K562 (cell line): ENCODE measurements around the gene NUDT22. TPM values are rescaled to one million over a fixed set of nuclear protein-coding genes. Genes with fewer than 3 reads are reported as not detected.

Source experiments
- ASH1L ChIP-seq: fragments of 450-650 bp; IDR thresholded peaks from 2 replicates; pipeline ENCODE4 v1.6.1; 2018; ENCODE audit warnings: borderline replicate concordance, mild to moderate bottlenecking, low read depth; ENCODE audit not compliant: partially characterized antibody
- DDX20 ChIP-seq: fragments of 450-650 bp; IDR thresholded peaks from 2 replicates; pipeline ENCODE4 v1.6.1; 2016; ENCODE audit warnings: missing genetic modification characterization, low read depth, mild to moderate bottlenecking, missing compliant biosample characterization, moderate library complexity
- ILK ChIP-seq: fragments of 450-650 bp; IDR thresholded peaks from 2 replicates; pipeline ENCODE4 v1.6.1; 2016; ENCODE audit warnings: missing genetic modification characterization, low read depth, mild to moderate bottlenecking, missing compliant biosample characterization, moderate library complexity, borderline replicate concordance
- LEF1 ChIP-seq: fragments of 450-650 bp; IDR thresholded peaks from 2 replicates; pipeline ENCODE4 v1.6.1; 2016; ENCODE audit warnings: mild to moderate bottlenecking
- NCOA1 ChIP-seq: fragments of 450-650 bp; IDR thresholded peaks from 2 replicates; pipeline ENCODE4 v1.6.1; 2016; ENCODE audit warnings: low read depth
- NRF1 ChIP-seq, 2 experiments: fragments of 450-650 bp; IDR thresholded peaks in 1 of 2; conservative IDR thresholded peaks in 1 of 2; 2 replicates each; pipeline ENCODE4 v1.6.1; 2014; ENCODE audit warnings: mild to moderate bottlenecking in 2 of 2
- RBM22 ChIP-seq: fragments of 200-400 bp; formaldehyde crosslinking; IDR thresholded peaks from 2 replicates; pipeline ENCODE4 v1.6.1; 2018; ENCODE audit warnings: low read length, low read depth; ENCODE audit not compliant: poor library complexity, severe bottlenecking
- TAF1 ChIP-seq: IDR thresholded peaks from 2 replicates; pipeline ENCODE4 v1.6.1; 2011; ENCODE audit warnings: mild to moderate bottlenecking, low read length, moderate library complexity; ENCODE audit not compliant: insufficient read depth, control insufficient read depth, severe bottlenecking; ENCODE audit errors: extremely low read depth
- ZNF445 ChIP-seq: fragments of 250-450 bp; sonication (Bioruptor Pico); IDR thresholded peaks from 2 replicates; pipeline ENCODE4 v1.4.0; 2020; ENCODE audit warnings: low read depth, mild to moderate bottlenecking, moderate library complexity
- ZNF644 ChIP-seq: fragments of 200-800 bp; sonication (Bioruptor generic); IDR thresholded peaks from 2 replicates; pipeline ENCODE4 v1.6.1; 2016; ENCODE audit warnings: low read depth, missing genetic modification characterization, missing compliant biosample characterization
- polyA plus RNA-seq, 8 experiments: library from polyadenylated mRNA; depleted of rRNA in 4 of 8; stranded (reverse) in 5 of 8; unstranded in 3 of 8; fragments of >200 nt; fragmentation: Nextera tagmentation in 2 of 8; fragmentation: Illumina TruSeq in 1 of 8; extraction: Ambion mirVana in 2 of 8; extraction: Trizol in 1 of 8; gene quantifications; 2 replicates each; pipeline versions ENCODE4 v1.2.1 to v1.2.3, GENCODE V29; 2011 to 2014; ENCODE audit warnings: inconsistent platforms in 1 of 8, missing spikeins in 1 of 8
- total RNA-seq, 7 experiments: library from RNA; depleted of rRNA in 6 of 7; stranded (reverse); fragments of >200 nt in 6 of 7; fragmentation: Illumina TruSeq in 2 of 7; extraction: Trizol in 2 of 7; gene quantifications; 2 replicates each; pipeline versions ENCODE4 v1.2.1 to v1.2.3, GENCODE V29; 2011 to 2021; ENCODE audit warnings: low replicate concordance in 1 of 7
- TF ChIP-seq, protein P1 (sequence below), 2 experiments: fragments of 450-650 bp in 1 of 2; sonication (generic) in 1 of 2; formaldehyde crosslinking in 1 of 2; IDR thresholded peaks; 2 replicates each; pipeline versions ENCODE4 v1.7.1 to v1.9.0; 2016 to 2022; ENCODE audit warnings: inconsistent platforms in 1 of 2, mild to moderate bottlenecking in 1 of 2, missing genetic modification reagents in 1 of 2
- TF ChIP-seq, protein P2 (sequence below): IDR thresholded peaks from 2 replicates; pipeline ENCODE4 v1.6.1; 2011; ENCODE audit warnings: borderline replicate concordance, low read depth, mild to moderate bottlenecking, moderate library complexity, low read length; ENCODE audit not compliant: insufficient read depth, poor library complexity, severe bottlenecking
- TF ChIP-seq, protein P3 (sequence below), 2 experiments: fragments of 250-450 bp in 1 of 2; fragments of 450-650 bp in 1 of 2; sonication (Bioruptor Pico) in 1 of 2; IDR thresholded peaks; 2 replicates each; pipeline versions ENCODE4 v1.6.1 to v1.8.0; 2016 to 2021; ENCODE audit warnings: mild to moderate bottlenecking in 2 of 2, moderate library complexity in 2 of 2, missing compliant biosample characterization in 1 of 2, missing genetic modification characterization in 1 of 2

Gene NUDT22
- total and polyA plus RNA-seq, 9 of the 15 experiments (the other 6 are each of a cell fraction or from before 2014, with no cell fraction given) = 6.3 to 92.6 (median 37.4) TPM

DNA sequence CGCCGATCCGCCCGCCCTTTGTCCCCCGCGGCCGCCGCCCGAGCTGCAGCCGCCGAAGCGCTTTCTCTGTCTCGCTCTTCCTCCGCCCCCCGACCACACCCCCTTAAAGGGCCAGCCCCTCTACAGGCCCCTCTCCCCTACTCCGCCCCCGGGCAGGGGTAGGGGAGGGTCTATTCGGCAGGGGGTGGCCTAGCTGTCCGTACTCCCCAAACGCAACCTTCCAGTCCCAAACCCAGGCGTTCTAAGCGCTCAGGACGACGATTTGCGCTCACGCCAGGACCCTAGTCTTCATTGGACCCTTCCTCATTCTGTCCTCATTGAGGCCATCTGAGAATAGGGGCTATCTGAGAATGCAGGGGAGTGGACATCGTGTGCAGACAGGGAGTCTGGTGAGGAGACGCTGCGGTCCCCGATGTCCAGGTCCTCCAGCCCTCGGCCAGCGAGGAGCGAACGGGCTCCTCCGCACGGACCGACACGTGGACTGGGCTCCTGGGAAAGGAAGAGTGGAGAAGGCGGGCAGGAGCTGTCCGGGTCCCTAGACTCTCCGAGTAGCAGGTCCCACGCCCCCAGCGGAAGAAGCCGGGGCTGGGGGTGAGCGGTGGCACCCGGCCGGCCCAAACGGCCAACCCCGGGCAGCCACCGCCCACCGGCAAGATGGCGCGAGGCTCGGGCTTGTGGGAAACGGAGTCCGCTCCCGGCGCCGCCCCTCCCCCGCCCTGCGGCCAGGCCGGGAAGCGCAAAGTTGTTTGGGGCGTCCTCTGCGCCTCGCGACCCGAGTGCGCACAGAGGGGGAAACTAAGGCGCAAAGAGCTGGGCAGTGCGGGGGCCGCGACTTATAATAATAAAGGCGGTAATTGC lies 21.0 kb downstream of the NUDT22 start, which contains the start of gene PPP1R14B (continued):
- TF ChIP-seq, protein P1, sequence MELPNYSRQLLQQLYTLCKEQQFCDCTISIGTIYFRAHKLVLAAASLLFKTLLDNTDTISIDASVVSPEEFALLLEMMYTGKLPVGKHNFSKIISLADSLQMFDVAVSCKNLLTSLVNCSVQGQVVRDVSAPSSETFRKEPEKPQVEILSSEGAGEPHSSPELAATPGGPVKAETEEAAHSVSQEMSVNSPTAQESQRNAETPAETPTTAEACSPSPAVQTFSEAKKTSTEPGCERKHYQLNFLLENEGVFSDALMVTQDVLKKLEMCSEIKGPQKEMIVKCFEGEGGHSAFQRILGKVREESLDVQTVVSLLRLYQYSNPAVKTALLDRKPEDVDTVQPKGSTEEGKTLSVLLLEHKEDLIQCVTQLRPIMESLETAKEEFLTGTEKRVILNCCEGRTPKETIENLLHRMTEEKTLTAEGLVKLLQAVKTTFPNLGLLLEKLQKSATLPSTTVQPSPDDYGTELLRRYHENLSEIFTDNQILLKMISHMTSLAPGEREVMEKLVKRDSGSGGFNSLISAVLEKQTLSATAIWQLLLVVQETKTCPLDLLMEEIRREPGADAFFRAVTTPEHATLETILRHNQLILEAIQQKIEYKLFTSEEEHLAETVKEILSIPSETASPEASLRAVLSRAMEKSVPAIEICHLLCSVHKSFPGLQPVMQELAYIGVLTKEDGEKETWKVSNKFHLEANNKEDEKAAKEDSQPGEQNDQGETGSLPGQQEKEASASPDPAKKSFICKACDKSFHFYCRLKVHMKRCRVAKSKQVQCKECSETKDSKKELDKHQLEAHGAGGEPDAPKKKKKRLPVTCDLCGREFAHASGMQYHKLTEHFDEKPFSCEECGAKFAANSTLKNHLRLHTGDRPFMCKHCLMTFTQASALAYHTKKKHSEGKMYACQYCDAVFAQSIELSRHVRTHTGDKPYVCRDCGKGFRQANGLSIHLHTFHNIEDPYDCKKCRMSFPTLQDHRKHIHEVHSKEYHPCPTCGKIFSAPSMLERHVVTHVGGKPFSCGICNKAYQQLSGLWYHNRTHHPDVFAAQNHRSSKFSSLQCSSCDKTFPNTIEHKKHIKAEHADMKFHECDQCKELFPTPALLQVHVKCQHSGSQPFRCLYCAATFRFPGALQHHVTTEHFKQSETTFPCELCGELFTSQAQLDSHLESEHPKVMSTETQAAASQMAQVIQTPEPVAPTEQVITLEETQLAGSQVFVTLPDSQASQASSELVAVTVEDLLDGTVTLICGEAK (IDR thresholded peaks at IDR 0.05) = peak; percentile 78
- TF ChIP-seq, protein P1 (CRISPR knock-in tag; IDR thresholded peaks at IDR 0.05) = no peak
- TF ChIP-seq LEF1 (peak; percentile 38; the same call in 1 of the 2 replicates), ZNF445 (no peak), DDX20 (no peak), NRF1 (conservative IDR thresholded peaks at IDR 0.05 in 1 of 2, IDR thresholded peaks at IDR 0.05 in 1 of 2) (peak; percentile 62 to 73), TAF1 (peak; percentile 45), ILK (no peak), ZNF644 (tag) (peak; percentile 63; the same call in 1 of the 2 replicates), ASH1L (no peak), NCOA1 (peak; percentile 58; the same call in 1 of the 2 replicates), RBM22 (peak; percentile 54)
- TF ChIP-seq, protein P2, sequence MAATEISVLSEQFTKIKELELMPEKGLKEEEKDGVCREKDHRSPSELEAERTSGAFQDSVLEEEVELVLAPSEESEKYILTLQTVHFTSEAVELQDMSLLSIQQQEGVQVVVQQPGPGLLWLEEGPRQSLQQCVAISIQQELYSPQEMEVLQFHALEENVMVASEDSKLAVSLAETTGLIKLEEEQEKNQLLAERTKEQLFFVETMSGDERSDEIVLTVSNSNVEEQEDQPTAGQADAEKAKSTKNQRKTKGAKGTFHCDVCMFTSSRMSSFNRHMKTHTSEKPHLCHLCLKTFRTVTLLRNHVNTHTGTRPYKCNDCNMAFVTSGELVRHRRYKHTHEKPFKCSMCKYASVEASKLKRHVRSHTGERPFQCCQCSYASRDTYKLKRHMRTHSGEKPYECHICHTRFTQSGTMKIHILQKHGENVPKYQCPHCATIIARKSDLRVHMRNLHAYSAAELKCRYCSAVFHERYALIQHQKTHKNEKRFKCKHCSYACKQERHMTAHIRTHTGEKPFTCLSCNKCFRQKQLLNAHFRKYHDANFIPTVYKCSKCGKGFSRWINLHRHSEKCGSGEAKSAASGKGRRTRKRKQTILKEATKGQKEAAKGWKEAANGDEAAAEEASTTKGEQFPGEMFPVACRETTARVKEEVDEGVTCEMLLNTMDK = peak; percentile 89
- TF ChIP-seq, protein P3, sequence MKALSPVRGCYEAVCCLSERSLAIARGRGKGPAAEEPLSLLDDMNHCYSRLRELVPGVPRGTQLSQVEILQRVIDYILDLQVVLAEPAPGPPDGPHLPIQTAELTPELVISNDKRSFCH (CRISPR knock-in tag; IDR thresholded peaks at IDR 0.05) = no peak
- TF ChIP-seq, protein P3 (tag; IDR thresholded peaks at IDR 0.05) = 0 out of 2 replicates have a peak, but pooled peaks have one; percentile 70
